ENCODE measurements around the gene ULK4.
"Not testable (repeated sequence)": the region's sequence is repeated elsewhere in the genome, so short reads cannot be mapped to it uniquely, and the experiment has no call there.

The ULK4 gene

GRCh38 chr3:41405466-41405865 lies 556.4 kb downstream of the ULK4 start:
- no peak for DNase-seq (ENCODE audit: low read depth)
- no peak overlapping the region for H3K4me3 ChIP-seq (ENCODE audit: low read depth, low read length)
- no peak for TF ChIP-seq MYC (IDR thresholded peaks at IDR 0.05; ENCODE audit: low read depth, low read length)
- no peak for TF ChIP-seq POLR2A (IDR thresholded peaks at IDR 0.05; ENCODE audit: extremely low read depth, insufficient read length)
- no peak for TF ChIP-seq CTCF (IDR thresholded peaks at IDR 0.05; ENCODE audit: low read depth, low read length)
- no peak for TF ChIP-seq MAX (IDR thresholded peaks at IDR 0.05; ENCODE audit: low read depth, low read length)

GRCh38 chr3:41404582-41404981 lies 557.3 kb downstream of the ULK4 start:
- no peak overlapping the region for H3K4me3 ChIP-seq (ENCODE audit: low read depth, low read length)
- TF ChIP-seq POLR2A (IDR thresholded peaks at IDR 0.05; ENCODE audit: extremely low read depth, insufficient read length), result no peak
- TF ChIP-seq MAX (IDR thresholded peaks at IDR 0.05; ENCODE audit: low read depth, low read length), result no peak
- no peak for TF ChIP-seq CTCF (IDR thresholded peaks at IDR 0.05; ENCODE audit: low read depth, low read length)
- TF ChIP-seq MYC (IDR thresholded peaks at IDR 0.05; ENCODE audit: low read depth, low read length), result no peak

GRCh38 chr3:41394896-41395295 lies 567.0 kb downstream of the ULK4 start:
- H3K4me3 ChIP-seq (ENCODE audit: low read depth, low read length), result no peak overlapping the region
- no peak for DNase-seq (ENCODE audit: low read depth)
- TF ChIP-seq CTCF (IDR thresholded peaks at IDR 0.05; ENCODE audit: low read depth, low read length) (no peak), MAX (IDR thresholded peaks at IDR 0.05; ENCODE audit: low read depth, low read length) (no peak), MYC (IDR thresholded peaks at IDR 0.05; ENCODE audit: low read depth, low read length) (no peak), POLR2A (IDR thresholded peaks at IDR 0.05; ENCODE audit: extremely low read depth, insufficient read length) (no peak)

More at GRCh38 chr3:41404582-41404981, 557.3 kb downstream of the ULK4 start:
- no peak for DNase-seq (ENCODE audit: low read depth)

- not testable (repeated sequence) for H3K4me3 ChIP-seq (ENCODE audit: low read depth, low read length); DNase-seq (ENCODE audit: low read depth)
Observed at GRCh38 chr3:41370765-41371535, 591.0 kb downstream of the ULK4 start.

- no peak for DNase-seq (ENCODE audit: low read depth)
- H3K4me3 ChIP-seq (ENCODE audit: low read depth, low read length), result no peak overlapping the region
- TF ChIP-seq MYC (IDR thresholded peaks at IDR 0.05; ENCODE audit: low read depth, low read length) (no peak), POLR2A (IDR thresholded peaks at IDR 0.05; ENCODE audit: extremely low read depth, insufficient read length) (no peak), MAX (IDR thresholded peaks at IDR 0.05; ENCODE audit: low read depth, low read length) (no peak), CTCF (IDR thresholded peaks at IDR 0.05; ENCODE audit: low read depth, low read length) (no peak)
Observed at GRCh38 chr3:41370307-41370706, 591.6 kb downstream of the ULK4 start.

GRCh38 chr3:41369838-41370237 lies 592.1 kb downstream of the ULK4 start:
- DNase-seq (ENCODE audit: low read depth), result no peak
- no peak for TF ChIP-seq POLR2A (IDR thresholded peaks at IDR 0.05; ENCODE audit: extremely low read depth, insufficient read length)
- no peak for TF ChIP-seq MYC (IDR thresholded peaks at IDR 0.05; ENCODE audit: low read depth, low read length)
- no peak for TF ChIP-seq MAX (IDR thresholded peaks at IDR 0.05; ENCODE audit: low read depth, low read length)
- TF ChIP-seq CTCF (IDR thresholded peaks at IDR 0.05; ENCODE audit: low read depth, low read length), result no peak
- H3K4me3 ChIP-seq (ENCODE audit: low read depth, low read length), result no peak overlapping the region

All from NB4 (cell line).